ENCODE results near the gene ASTN2.

ASTN2 gene

DNA sequence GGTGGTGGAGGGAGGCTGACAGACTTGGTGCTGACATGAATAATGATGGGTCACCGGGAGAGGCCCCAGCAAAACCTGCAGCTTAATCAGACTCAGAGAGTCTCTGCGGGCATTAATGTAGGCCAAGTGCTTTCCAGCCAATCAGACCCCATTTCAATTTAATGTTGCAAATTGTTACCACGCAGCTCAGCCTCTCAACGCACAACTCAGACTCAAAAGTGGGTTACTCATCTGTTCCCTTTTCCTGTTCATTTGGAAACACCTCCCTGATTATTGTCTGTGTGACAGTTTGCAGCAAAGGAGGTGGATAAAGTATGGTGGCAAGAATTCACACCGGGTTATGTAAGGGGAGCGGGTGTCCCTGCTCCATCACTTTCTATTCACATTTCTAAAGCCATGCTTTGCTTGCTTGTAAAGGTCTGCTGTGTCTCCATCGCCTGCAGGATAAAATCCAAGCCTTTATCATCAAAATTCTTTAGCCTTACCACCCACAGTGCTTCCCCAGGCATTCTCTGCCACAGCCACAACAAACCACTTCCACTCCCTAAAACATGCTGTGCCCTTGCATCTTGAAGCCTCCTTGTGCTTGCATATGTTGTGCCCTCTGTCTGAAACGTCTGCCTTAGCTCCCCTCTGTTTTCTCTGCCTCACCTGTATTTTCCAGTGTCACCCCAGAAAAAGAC lies 156.5 kb downstream of the ASTN2 start:
- H2AFZ ChIP-seq (ENCODE audit: low read depth) = no peak overlapping the region
- H3K79me2 ChIP-seq (ENCODE audit: insufficient read depth, low read depth) = no peaks in the 10 kb centered on the region
- H3K4me2 ChIP-seq = no peak overlapping the region
- H3K36me3 ChIP-seq (ENCODE audit: insufficient read depth) = no peaks in the 10 kb centered on the region
- no peaks in the 10 kb centered on the region for H3K27me3 ChIP-seq (ENCODE audit: insufficient read depth, low read depth)
- H3K9ac ChIP-seq = no peak overlapping the region
- no peak overlapping the region for H3K27ac ChIP-seq
- no peaks in the 10 kb centered on the region for H3K4me1 ChIP-seq (ENCODE audit: low read depth, poor library complexity, severe bottlenecking)
- H4K20me1 ChIP-seq (ENCODE audit: insufficient read depth) = no peaks in the 10 kb centered on the region
- no peak overlapping the region for H3K4me3 ChIP-seq (IDR thresholded peaks at IDR 0.05; ENCODE audit: insufficient read depth, low read depth, low read length)
- TF ChIP-seq, protein P1, sequence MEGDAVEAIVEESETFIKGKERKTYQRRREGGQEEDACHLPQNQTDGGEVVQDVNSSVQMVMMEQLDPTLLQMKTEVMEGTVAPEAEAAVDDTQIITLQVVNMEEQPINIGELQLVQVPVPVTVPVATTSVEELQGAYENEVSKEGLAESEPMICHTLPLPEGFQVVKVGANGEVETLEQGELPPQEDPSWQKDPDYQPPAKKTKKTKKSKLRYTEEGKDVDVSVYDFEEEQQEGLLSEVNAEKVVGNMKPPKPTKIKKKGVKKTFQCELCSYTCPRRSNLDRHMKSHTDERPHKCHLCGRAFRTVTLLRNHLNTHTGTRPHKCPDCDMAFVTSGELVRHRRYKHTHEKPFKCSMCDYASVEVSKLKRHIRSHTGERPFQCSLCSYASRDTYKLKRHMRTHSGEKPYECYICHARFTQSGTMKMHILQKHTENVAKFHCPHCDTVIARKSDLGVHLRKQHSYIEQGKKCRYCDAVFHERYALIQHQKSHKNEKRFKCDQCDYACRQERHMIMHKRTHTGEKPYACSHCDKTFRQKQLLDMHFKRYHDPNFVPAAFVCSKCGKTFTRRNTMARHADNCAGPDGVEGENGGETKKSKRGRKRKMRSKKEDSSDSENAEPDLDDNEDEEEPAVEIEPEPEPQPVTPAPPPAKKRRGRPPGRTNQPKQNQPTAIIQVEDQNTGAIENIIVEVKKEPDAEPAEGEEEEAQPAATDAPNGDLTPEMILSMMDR (conservative IDR thresholded peaks at IDR 0.05; ENCODE audit: low read depth, low read length) = no peak

- no peaks in the 10 kb centered on the region for H3K4me1 ChIP-seq (ENCODE audit: low read depth, poor library complexity, severe bottlenecking)
- no peak overlapping the region for H2AFZ ChIP-seq (ENCODE audit: low read depth)
- H3K4me2 ChIP-seq = no peak overlapping the region
- H3K9ac ChIP-seq = no peak overlapping the region
- H3K79me2 ChIP-seq (ENCODE audit: insufficient read depth, low read depth) = no peaks in the 10 kb centered on the region
- H3K27ac ChIP-seq = no peak overlapping the region
- H4K20me1 ChIP-seq (ENCODE audit: insufficient read depth) = no peaks in the 10 kb centered on the region
- no peak overlapping the region for H3K4me3 ChIP-seq (IDR thresholded peaks at IDR 0.05; ENCODE audit: insufficient read depth, low read depth, low read length)
- TF ChIP-seq, protein P1 (conservative IDR thresholded peaks at IDR 0.05; ENCODE audit: low read depth, low read length) = no peak
- H3K27me3 ChIP-seq (ENCODE audit: insufficient read depth, low read depth) = no peaks in the 10 kb centered on the region
- H3K36me3 ChIP-seq (ENCODE audit: insufficient read depth) = no peaks in the 10 kb centered on the region
Measured at GRCh38 chr9:117253261-117253660, 161.6 kb downstream of the ASTN2 start.

DNA sequence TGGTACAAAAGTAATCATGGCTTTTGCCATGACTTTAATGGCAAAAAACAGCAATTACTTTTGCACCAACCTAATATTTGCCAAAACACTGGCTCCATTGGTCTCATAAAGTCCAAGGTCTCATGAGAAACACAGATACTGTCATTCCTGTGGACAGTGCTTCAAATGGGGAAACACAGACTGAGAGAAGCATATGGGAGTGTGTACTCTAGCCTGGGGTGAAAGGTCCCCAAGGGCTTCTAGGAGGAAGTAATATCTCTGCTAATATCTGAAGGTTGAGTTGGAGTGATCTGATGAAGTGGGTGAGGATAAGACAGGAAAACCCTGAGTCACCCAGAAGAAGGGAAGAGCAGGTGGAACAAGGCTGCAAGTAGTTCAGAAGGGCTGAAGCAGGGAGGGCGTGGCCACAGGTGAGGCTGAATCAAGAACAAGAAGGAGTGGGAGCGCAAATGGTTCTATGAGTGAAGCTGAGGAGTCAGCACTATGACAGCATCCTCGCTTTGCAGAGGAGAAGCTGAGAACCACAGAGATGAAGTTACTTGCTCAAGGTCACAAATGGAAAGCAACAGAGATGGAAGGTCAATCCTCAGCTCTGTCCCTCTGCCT lies 164.1 kb downstream of the ASTN2 start:
- Histone ChIP-seq H3K9ac (no peak overlapping the region), H2AFZ (ENCODE audit: low read depth) (no peak overlapping the region), H4K20me1 (ENCODE audit: insufficient read depth) (no peaks in the 10 kb centered on the region), H3K36me3 (ENCODE audit: insufficient read depth) (no peaks in the 10 kb centered on the region), H3K27me3 (ENCODE audit: insufficient read depth, low read depth) (no peaks in the 10 kb centered on the region), H3K79me2 (ENCODE audit: insufficient read depth, low read depth) (no peaks in the 10 kb centered on the region), H3K4me2 (no peak overlapping the region), H3K4me1 (ENCODE audit: low read depth, poor library complexity, severe bottlenecking) (no peaks in the 10 kb centered on the region), H3K4me3 (IDR thresholded peaks at IDR 0.05; ENCODE audit: insufficient read depth, low read depth, low read length) (no peak overlapping the region), H3K27ac (no peak overlapping the region)
- TF ChIP-seq, protein P1 (conservative IDR thresholded peaks at IDR 0.05; ENCODE audit: low read depth, low read length) = no peak

DNA sequence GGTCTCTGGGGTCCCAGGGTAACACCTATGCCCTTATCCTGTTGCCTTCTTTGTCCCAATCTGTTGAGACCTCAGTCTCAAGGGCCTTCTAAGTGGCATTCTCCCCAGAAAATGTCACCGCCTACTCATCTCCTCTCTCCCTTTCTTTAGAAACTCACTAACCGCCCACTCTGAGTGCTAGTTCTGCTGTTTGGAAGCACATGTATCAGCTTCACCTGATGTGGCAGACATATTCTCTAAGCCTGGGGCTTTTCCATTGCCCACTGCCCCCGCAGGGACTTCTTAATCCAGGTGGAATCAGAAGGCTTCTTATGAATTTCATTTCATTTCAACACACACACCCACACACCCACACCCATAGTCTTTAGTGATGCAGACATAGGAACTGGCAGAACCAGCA lies 165.1 kb downstream of the ASTN2 start:
- Histone ChIP-seq H3K79me2 (ENCODE audit: insufficient read depth, low read depth) (no peaks in the 10 kb centered on the region), H4K20me1 (ENCODE audit: insufficient read depth) (no peaks in the 10 kb centered on the region), H2AFZ (ENCODE audit: low read depth) (no peak overlapping the region), H3K27me3 (ENCODE audit: insufficient read depth, low read depth) (no peaks in the 10 kb centered on the region), H3K27ac (no peak overlapping the region), H3K4me3 (IDR thresholded peaks at IDR 0.05; ENCODE audit: insufficient read depth, low read depth, low read length) (no peak overlapping the region), H3K4me2 (no peak overlapping the region), H3K9ac (no peak overlapping the region), H3K36me3 (ENCODE audit: insufficient read depth) (no peaks in the 10 kb centered on the region), H3K4me1 (ENCODE audit: low read depth, poor library complexity, severe bottlenecking) (no peaks in the 10 kb centered on the region)
- TF ChIP-seq, protein P1 (conservative IDR thresholded peaks at IDR 0.05; ENCODE audit: low read depth, low read length) = no peak
